ENCODE results near the gene GRM7. TPM values are rescaled to one million over a fixed set of nuclear protein-coding genes. Genes with fewer than 3 reads are reported as not detected.

Gene GRM7
- total RNA-seq, 1 experiment from 2014 or later = 0.28 TPM

DNA sequence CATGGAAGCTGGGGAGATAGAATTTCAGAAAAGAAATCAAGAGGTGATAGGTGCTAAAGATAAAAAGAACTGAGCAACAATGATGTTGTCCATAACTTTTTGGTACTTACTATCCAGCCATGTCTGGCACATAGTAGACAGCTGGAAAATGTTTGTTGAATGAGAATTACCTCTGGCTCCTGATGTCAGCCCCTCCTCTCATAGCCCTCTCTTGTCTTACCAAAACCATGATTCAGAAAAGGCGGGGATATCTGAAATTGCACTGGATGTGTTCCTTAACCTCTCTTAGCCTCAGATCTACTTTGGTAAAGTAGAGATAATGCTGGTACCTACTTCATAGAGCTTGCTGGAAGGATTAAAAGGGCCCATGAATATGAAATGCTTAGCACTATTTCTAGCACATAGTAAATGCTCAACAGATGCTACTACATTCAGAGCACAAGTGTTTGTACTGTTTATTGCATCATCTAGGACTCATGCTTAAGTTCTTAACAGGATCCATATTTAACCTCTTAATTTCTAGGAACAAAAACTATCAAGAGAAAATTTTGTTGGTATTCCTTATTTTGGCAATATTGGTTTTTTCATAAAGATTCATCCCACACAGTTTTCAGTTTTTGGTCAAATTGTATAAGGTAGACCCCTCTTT lies 859.9 kb downstream of the GRM7 start:
- no peaks in the 10 kb centered on the region for H3K79me2 ChIP-seq (ENCODE audit: insufficient read depth, low read length)
- no peak overlapping the region for H4K5ac ChIP-seq (ENCODE audit: insufficient read length, low read depth, low read length)
- no peak overlapping the region for H4K91ac ChIP-seq (ENCODE audit: insufficient read length, low read depth, low read length)
- Mint-ChIP-seq H3K27ac (no peak overlapping the region), H3K4me1 (peaks cover 7 to 11% of the 10 kb centered on the region in 2 experiments), H3K36me3 (ENCODE audit: insufficient read depth in 1 of 3, low read depth in 3 of 3) (no peaks in the 10 kb centered on the region), H3K4me3 (no peak overlapping the region), H3K27me3 (ENCODE audit: low read depth) (no peaks in the 10 kb centered on the region), H3K9me3 (no peaks in the 10 kb centered on the region)
- no peak overlapping the region for H3K14ac ChIP-seq (ENCODE audit: insufficient read depth, low read length)
- no peak overlapping the region for H4K8ac ChIP-seq (replicated peaks; ENCODE audit: insufficient read length, low read depth, low read length)
- no peak overlapping the region for H2BK12ac ChIP-seq (ENCODE audit: insufficient read length, low read depth, low read length)
- H2BK20ac ChIP-seq (ENCODE audit: low read depth, low read length, poor library complexity, severe bottlenecking) = no peak overlapping the region
- H2AFZ ChIP-seq (ENCODE audit: low read length) = no peak overlapping the region
- H2BK120ac ChIP-seq (ENCODE audit: low read depth, low read length, poor library complexity, severe bottlenecking) = no peak overlapping the region
- H3K4me2 ChIP-seq (ENCODE audit: insufficient read depth, insufficient read length, low read length) = no peak overlapping the region
- no peak for TF ChIP-seq CTCF (conservative IDR thresholded peaks at IDR 0.05)
- no peak for DNase-seq
- no peak overlapping the region for H3K4ac ChIP-seq (ENCODE audit: low read depth, low read length)
- H3K23ac ChIP-seq (ENCODE audit: insufficient read length, low read depth, low read length) = no peak overlapping the region
- no peak overlapping the region for H2BK15ac ChIP-seq (ENCODE audit: low read depth, low read length)
- H3K9ac ChIP-seq (ENCODE audit: extremely low read depth, insufficient read length, low read length) = no peak overlapping the region
- H2AK5ac ChIP-seq (ENCODE audit: insufficient read length, low read length) = no peak overlapping the region
- no peaks in the 10 kb centered on the region for H3K9me3 ChIP-seq (ENCODE audit: control insufficient read depth, low read depth, low read length)
- H3T11ph ChIP-seq (ENCODE audit: low read length) = no peak overlapping the region
- no peaks in the 10 kb centered on the region for H3K4me1 ChIP-seq (ENCODE audit: insufficient read depth, low read length)
- no peaks in the 10 kb centered on the region for H4K20me1 ChIP-seq (ENCODE audit: control insufficient read depth, insufficient read depth, insufficient read length)
- H3K56ac ChIP-seq (ENCODE audit: insufficient read length, low read depth, low read length) = no peak overlapping the region
- no peaks in the 10 kb centered on the region for H3K79me1 ChIP-seq (ENCODE audit: insufficient read depth, low read depth, low read length, poor library complexity, severe bottlenecking)
- H3K23me2 ChIP-seq (ENCODE audit: insufficient read length, low read depth, low read length, poor library complexity, severe bottlenecking) = no peaks in the 10 kb centered on the region
- no peak overlapping the region for H3K27ac ChIP-seq (ENCODE audit: insufficient read length, low read depth, low read length)
- no CpG with 5 or more reads among the region's 1 CpG for WGBS (ENCODE audit: extremely low coverage, insufficient read length, low lambda C conversion rate)
- no peaks in the 10 kb centered on the region for H3K27me3 ChIP-seq (ENCODE audit: insufficient read depth, low read length)
- H2BK5ac ChIP-seq (ENCODE audit: insufficient read length, low read length) = no peak overlapping the region
- no peak overlapping the region for H3K18ac ChIP-seq (ENCODE audit: insufficient read length, low read depth, low read length)
